Neutrophil (primary cell): ENCODE measurements around the gene SINHCAF.
"Not testable (repeated sequence)": the region's sequence is repeated elsewhere in the genome, so short reads cannot be mapped to it uniquely, and the experiment has no call there.

Source experiments
- H3K27ac ChIP-seq: fragments of 200-600 bp; sonication (generic); 2 replicates; pipeline ENCODE4 v1.5.1; 2016; ENCODE audit warnings: mild to moderate bottlenecking, moderate library complexity
- H3K27me3 ChIP-seq: fragments of 200-600 bp; sonication (generic); 2 replicates; pipeline ENCODE4 v1.6.0; 2016; ENCODE audit warnings: mild to moderate bottlenecking
- H3K36me3 ChIP-seq: fragments of 200-600 bp; sonication (generic); 2 replicates; pipeline ENCODE4 v1.5.1; 2017
- H3K4me1 ChIP-seq, 2 experiments: fragments of 200-600 bp in 1 of 2; sonication (generic) in 1 of 2; 1 replicate in 1 of 2; 2 replicates in 1 of 2; pipeline versions ENCODE4 v1.5.1 to v1.6.1; 2013 to 2016; ENCODE audit warnings: low read depth in 1 of 2, low read length in 1 of 2, mild to moderate bottlenecking in 1 of 2, moderate library complexity in 1 of 2; ENCODE audit not compliant: control insufficient read depth in 1 of 2, insufficient read depth in 1 of 2
- H3K4me3 ChIP-seq, 2 experiments: fragments of 200-600 bp in 1 of 2; sonication (generic) in 1 of 2; 1 replicate in 1 of 2; 2 replicates in 1 of 2; pipeline ENCODE4 v1.5.1; 2013 to 2016; ENCODE audit warnings: low read depth in 1 of 2, low read length in 1 of 2, mild to moderate bottlenecking in 1 of 2, moderate library complexity in 1 of 2
- H3K9me3 ChIP-seq: fragments of 200-600 bp; sonication (generic); 2 replicates; pipeline ENCODE4 v1.5.1; 2016
- TF ChIP-seq, protein P1 (sequence below): fragments of 200-600 bp; sonication (generic); IDR thresholded peaks from 2 replicates; pipeline ENCODE4 v1.5.1; 2016; ENCODE audit warnings: antibody characterized with exemption

SINHCAF gene

DNA sequence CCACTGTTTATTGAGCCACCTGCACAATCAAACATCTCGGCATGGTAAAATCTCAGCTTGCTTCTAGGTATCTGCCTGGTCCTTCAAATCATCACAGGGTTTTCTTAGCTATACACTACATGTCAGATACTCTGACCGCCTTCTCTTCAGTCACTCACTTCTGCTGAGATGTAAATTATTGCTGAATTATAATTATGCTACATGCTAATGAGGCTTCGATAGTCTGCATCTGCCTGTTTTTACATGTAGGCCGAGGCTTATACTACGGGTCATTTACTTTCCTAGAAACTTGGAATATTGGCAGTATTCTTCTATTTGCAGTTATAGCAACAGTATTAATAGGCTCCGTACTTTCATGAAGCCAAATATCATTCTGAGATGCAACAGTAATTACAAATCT, 77.6 kb downstream of the SINHCAF start:
- Histone ChIP-seq H3K4me1 (no peaks in the 10 kb centered on the region), H3K36me3 (no peaks in the 10 kb centered on the region), H3K4me3 (no peak overlapping the region), H3K9me3 (no peaks in the 10 kb centered on the region), H3K27ac (no peak overlapping the region), H3K27me3 (peaks cover 12% of the 10 kb centered on the region)
- TF ChIP-seq, protein P1, sequence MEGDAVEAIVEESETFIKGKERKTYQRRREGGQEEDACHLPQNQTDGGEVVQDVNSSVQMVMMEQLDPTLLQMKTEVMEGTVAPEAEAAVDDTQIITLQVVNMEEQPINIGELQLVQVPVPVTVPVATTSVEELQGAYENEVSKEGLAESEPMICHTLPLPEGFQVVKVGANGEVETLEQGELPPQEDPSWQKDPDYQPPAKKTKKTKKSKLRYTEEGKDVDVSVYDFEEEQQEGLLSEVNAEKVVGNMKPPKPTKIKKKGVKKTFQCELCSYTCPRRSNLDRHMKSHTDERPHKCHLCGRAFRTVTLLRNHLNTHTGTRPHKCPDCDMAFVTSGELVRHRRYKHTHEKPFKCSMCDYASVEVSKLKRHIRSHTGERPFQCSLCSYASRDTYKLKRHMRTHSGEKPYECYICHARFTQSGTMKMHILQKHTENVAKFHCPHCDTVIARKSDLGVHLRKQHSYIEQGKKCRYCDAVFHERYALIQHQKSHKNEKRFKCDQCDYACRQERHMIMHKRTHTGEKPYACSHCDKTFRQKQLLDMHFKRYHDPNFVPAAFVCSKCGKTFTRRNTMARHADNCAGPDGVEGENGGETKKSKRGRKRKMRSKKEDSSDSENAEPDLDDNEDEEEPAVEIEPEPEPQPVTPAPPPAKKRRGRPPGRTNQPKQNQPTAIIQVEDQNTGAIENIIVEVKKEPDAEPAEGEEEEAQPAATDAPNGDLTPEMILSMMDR: no peak

GRCh38 chr12:31246470-31246850, 79.5 kb downstream of the SINHCAF start:
- TF ChIP-seq, protein P1: no peak
- Histone ChIP-seq H3K36me3 (no peaks in the 10 kb centered on the region), H3K27me3 (no peaks in the 10 kb centered on the region), H3K4me1 (no peaks in the 10 kb centered on the region), H3K4me3 (no peak overlapping the region), H3K9me3 (no peaks in the 10 kb centered on the region), H3K27ac (no peak overlapping the region)

DNA sequence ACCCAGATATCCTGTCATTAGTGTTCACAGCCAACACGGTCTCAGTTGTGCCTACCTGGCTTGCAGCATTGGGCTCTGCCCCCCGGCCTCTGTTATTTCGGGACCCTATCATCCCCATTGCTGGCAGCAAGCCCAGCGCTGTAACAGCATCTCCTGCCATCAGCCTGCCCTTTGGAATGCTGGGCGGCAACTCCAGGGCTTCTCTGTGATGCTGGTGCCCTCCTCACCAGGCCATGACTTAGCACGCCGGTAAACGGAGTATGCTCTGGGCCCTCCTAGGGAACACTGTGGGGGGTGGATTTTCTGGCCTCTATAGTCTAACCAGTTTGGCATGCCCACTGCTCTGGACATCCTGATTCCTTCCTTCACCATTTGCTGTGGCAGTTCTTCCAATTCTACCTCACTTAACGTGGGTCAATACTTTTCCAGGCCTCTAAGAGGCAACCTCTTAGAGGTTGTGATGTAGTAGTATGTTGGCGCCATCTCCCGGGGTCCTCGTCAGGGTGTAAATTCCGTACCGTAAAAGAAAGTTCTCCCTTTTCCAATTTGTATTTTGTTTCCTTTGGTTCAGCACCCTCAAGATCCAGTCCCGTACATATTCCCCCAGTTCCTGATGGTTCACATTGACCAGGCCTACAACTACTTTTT, 80.0 kb downstream of the SINHCAF start:
- H3K27me3 ChIP-seq: no peaks in the 10 kb centered on the region
- H3K4me3 ChIP-seq: no peak overlapping the region
- no peak overlapping the region for H3K27ac ChIP-seq
- no peaks in the 10 kb centered on the region for H3K36me3 ChIP-seq
- TF ChIP-seq, protein P1: no peak
- H3K9me3 ChIP-seq: no peaks in the 10 kb centered on the region
- no peaks in the 10 kb centered on the region for H3K4me1 ChIP-seq

DNA sequence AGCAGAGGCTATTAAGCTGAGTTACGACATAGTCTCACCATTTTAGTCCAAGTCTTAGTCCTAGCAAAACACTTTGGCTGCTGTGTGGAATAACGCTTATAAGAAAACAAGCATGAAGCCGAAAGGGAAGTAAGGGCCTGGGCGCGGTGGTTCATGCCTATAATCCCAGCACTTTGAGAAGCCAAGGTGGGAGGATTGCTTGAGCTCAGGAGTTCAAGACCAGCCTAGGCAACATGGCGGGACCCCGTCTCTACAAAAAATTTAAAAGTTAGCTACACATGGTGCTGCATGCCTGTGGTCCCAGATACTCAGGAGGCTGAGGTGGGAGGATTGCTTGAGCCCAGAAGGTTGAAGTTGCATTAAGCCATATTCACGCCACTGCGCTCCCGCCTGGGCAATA, 83.5 kb downstream of the SINHCAF start:
- H3K4me1 ChIP-seq, H3K27ac ChIP-seq, H3K4me3 ChIP-seq, H3K9me3 ChIP-seq, H3K36me3 ChIP-seq: not testable (repeated sequence)
- peaks cover 11% of the 10 kb centered on the region for H3K27me3 ChIP-seq

- Histone ChIP-seq H3K27me3 (peaks cover 20% of the 10 kb centered on the region), H3K4me3 (no peak overlapping the region), H3K36me3 (no peaks in the 10 kb centered on the region), H3K27ac (no peak overlapping the region), H3K9me3 (no peaks in the 10 kb centered on the region), H3K4me1 (no peaks in the 10 kb centered on the region)
- TF ChIP-seq, protein P1: no peak
These were observed 87.1 kb downstream of the SINHCAF start for GRCh38 chr12:31238764-31239387.

GRCh38 chr12:31238333-31238732, 87.6 kb downstream of the SINHCAF start:
- not testable (repeated sequence) for H3K36me3 ChIP-seq, H3K27ac ChIP-seq, H3K4me3 ChIP-seq, H3K4me1 ChIP-seq, H3K9me3 ChIP-seq
- H3K27me3 ChIP-seq: peaks cover 20% of the 10 kb centered on the region
